Upper lobe of right lung (tissue), 1 donor: ENCODE measurements around the gene TAS1R1. TPM values are rescaled to one million over a fixed set of nuclear protein-coding genes. Genes with fewer than 3 reads are reported as not detected.

Experiments
- ATAC-seq: fragments of 200-7000 bp; cut with Tn5 transposase; one replicate; pipeline ENCODE4 v1.9.1; 2020; ENCODE audit warnings: mild to moderate bottlenecking, moderate library complexity
- DNase-seq: peaks from one replicate; pipeline ENCODE4 v3.0.0-alpha.2; 2020
- H3K27ac ChIP-seq: fragments of 200-600 bp; one replicate; pipeline ENCODE4 v1.8.0; 2022
- H3K27me3 ChIP-seq: fragments of 200-600 bp; one replicate; pipeline ENCODE4 v1.8.0; 2022; ENCODE audit warnings: mild to moderate bottlenecking
- H3K36me3 ChIP-seq: fragments of 200-600 bp; one replicate; pipeline ENCODE4 v1.8.0; 2022
- H3K4me1 ChIP-seq: fragments of 200-600 bp; one replicate; pipeline ENCODE4 v1.8.0; 2022
- H3K4me3 ChIP-seq: fragments of 200-600 bp; one replicate; pipeline ENCODE4 v1.8.0; 2022; ENCODE audit warnings: mild to moderate bottlenecking
- H3K9me3 ChIP-seq: fragments of 200-600 bp; one replicate; pipeline ENCODE4 v1.8.0; 2022
- intact Hi-C: fragments of 100-400 bp; cut with DNase I; formaldehyde crosslinking; loops from one replicate; pipeline ENCODE4 v1.11.0; 2022
- total RNA-seq: library from RNA; stranded (reverse); fragmentation: NEBNext Ultra II Directional; extraction: Animal tissue kit (Norgen Biotek cat#: 25700); gene quantifications from one replicate; pipeline ENCODE4 v1.2.1, GENCODE V29; 2021
- TF ChIP-seq, protein P1 (sequence below): fragments of 200-600 bp; IDR thresholded peaks from one replicate; pipeline ENCODE4 v1.8.0; 2022; ENCODE audit warnings: antibody characterized with exemption
- donor health status: DM: no; HTN: yes; CAD: no; lungs with severe emphysema.

The TAS1R1 gene
- total RNA-seq, 1 donor from 2014 or later = not detected

DNA sequence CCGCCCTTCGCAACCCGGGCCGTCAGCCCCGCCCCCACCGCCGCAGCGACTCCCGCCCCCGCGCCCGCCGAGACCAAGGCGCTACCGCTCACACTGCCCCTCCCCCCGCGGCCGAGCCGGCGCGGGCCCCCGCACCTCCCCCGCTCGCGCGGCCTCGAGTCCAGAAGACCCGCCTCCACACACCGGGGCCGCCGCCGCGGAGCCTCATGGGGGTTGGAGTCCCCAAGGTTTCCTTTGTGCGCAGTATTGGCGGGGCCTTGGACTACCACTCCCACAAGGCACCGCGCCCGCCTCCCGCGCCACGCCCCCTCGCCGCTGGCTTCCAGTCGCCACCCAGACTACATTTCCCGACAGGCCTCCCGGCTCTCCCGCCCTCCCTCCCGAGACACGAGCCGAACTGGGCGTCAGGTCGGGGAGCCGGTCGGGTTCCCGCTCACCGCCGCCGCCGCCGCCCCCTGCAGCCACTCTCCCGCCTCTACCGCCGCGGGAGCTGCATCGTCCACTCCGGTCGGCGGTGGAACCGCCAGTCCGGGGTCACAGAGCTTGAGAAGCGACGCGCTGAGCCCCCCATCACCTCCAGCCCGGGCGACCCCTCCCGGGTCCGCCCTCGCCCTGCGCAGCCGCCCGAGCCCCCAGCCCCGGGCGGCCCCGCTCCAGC is 58.4 kb downstream of the TAS1R1 start, which contains the start of gene PHF13:
Gene PHF13, plus strand, starts transcription at position 371 of the 658 bp plus-strand sequence. CDS start 336 bp downstream, outside the sequence.
- DNase-seq = peak; percentile 100
- Histone ChIP-seq H3K4me1 (peaks cover 9% of the 10 kb centered on the region), H3K9me3 (no peaks in the 10 kb centered on the region), H3K27me3 (no peaks in the 10 kb centered on the region), H3K27ac (peak within 1 kb of the TSS; percentile 91), H3K4me3 (peak within 1 kb of the TSS; percentile 85), H3K36me3 (no peaks in the 10 kb centered on the region)
- intact Hi-C loops = no loop called here
- TF ChIP-seq, protein P1, sequence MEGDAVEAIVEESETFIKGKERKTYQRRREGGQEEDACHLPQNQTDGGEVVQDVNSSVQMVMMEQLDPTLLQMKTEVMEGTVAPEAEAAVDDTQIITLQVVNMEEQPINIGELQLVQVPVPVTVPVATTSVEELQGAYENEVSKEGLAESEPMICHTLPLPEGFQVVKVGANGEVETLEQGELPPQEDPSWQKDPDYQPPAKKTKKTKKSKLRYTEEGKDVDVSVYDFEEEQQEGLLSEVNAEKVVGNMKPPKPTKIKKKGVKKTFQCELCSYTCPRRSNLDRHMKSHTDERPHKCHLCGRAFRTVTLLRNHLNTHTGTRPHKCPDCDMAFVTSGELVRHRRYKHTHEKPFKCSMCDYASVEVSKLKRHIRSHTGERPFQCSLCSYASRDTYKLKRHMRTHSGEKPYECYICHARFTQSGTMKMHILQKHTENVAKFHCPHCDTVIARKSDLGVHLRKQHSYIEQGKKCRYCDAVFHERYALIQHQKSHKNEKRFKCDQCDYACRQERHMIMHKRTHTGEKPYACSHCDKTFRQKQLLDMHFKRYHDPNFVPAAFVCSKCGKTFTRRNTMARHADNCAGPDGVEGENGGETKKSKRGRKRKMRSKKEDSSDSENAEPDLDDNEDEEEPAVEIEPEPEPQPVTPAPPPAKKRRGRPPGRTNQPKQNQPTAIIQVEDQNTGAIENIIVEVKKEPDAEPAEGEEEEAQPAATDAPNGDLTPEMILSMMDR = no peak
- peak; percentile 98 for ATAC-seq

DNA sequence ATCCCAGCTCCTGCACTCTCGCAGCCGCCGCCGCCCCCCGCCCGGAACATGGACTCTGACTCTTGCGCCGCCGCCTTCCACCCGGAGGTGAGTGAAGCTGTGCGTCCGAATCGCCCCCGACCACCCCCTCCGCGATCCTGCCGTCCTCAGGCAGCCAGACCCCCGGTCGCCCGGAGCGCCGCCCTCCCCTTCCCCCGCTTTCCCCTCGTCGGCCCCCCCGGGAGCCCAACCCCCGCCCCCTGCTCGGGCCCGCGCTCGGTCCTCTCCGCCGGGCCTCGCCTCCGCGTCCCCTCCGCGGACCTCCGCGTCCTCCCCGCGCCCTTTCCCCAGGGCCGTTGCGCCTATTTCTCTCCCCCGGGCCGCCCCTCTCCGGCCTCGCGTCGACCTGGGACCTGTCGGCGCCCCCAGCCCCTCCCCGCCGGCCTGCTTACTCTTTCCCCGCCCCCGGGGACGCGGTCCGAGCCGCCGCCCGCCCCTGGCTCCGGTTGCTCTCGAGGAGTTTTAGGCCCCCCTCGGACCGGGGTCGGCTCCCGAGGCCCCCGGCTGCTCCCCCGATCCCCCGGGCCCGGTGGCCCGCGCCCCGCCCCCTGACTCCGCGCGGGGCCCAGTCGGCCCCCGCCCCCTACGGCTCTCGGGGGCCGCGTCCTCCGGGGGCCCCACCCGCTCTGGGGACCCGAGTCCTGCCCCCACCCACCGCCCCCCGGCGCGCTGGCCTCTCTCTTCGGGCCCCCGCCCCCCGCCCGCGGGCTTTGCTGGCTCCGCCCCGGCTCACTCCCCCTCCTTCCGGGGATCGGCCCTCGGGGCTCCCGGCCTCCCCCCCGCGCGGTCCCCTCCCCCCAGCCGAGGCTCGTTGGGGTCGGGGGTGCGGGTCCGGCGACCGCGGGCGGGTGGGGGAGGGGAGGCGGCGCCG is 59.2 kb downstream of the TAS1R1 start:
- TF ChIP-seq, protein P1 = no peak
- intact Hi-C loops = no loop called here
- peak overlapping the region; percentile 85 for H3K4me3 ChIP-seq
- DNase-seq (peak; percentile 83), ATAC-seq (peak; percentile 2)
- no peaks in the 10 kb centered on the region for H3K9me3 ChIP-seq
- H3K27me3 ChIP-seq = no peaks in the 10 kb centered on the region
- peaks cover 9% of the 10 kb centered on the region for H3K4me1 ChIP-seq
- H3K27ac ChIP-seq = peak overlapping the region; percentile 91
- H3K36me3 ChIP-seq = no peaks in the 10 kb centered on the region

DNA sequence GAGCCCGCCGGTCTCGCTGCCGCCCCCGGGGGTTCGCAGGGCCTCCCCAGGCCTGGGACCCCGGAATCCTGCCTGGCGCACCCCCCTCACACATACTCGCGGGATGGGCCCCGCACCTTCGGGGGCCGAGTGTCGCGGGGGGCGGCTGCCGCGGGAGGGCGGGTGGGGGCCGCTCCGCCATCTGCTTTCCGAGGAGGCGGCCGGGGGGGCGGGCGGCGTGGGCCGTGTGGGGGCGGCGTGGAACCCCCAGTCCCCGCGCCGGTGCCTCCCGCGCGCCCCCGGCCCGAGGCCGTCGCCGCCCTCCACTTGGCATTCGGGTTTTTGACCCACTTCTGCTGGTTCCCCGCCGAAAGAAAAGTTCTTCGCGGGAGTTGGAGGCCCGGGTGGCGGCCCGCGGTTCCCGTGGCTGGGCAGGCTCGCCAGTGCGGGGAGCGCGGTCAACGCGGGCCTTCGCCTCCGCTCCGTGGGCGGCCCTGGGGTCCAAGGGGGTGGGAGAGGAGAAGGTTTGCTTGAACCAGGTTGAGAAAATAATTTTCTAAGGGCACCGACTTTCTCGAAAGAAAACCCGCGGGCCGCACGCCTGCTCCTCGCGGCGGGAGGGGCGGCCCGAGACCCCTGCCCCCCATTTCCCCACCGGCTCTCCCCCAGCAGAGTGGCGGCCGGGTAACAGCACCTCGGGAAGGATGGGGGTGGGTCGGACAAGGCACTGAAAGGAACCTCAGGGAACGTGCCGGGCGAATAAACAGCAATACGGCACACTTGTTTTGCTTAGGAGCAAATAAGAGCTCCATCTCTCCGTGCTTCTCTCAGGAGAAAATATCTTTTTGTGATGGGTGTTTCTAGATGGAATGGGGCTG is 60.0 kb downstream of the TAS1R1 start:
- intact Hi-C loops = no loop called here
- Histone ChIP-seq H3K36me3 (peaks cover 6% of the 10 kb centered on the region), H3K27ac (peak overlapping the region; percentile 91), H3K27me3 (no peaks in the 10 kb centered on the region), H3K9me3 (no peaks in the 10 kb centered on the region), H3K4me1 (peaks cover 9% of the 10 kb centered on the region), H3K4me3 (peak overlapping the region; percentile 85)
- TF ChIP-seq, protein P1 = no peak
- ATAC-seq = no peak
- no peak for DNase-seq

DNA sequence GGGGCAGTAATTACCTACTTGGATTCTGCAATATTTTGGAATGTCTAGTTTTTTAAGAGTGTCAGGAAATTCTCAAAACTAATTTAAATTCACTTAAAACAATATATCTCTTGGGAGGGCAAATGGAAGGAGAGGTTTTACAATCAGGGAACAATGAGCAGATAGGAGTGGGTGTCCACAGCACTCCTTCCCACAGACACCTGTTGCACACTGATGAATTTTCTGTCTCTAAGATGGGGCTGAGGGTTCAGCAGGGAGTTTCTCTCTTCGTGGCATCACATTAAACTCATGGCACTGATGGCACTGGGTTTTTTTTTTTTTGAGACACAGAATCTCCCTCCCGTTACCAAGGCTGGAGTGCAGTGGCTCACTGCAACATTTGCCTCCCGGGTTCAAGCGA is 63.9 kb downstream of the TAS1R1 start:
- DNase-seq (no peak), ATAC-seq (no peak)
- intact Hi-C loops = no loop called here
- no peaks in the 10 kb centered on the region for H3K9me3 ChIP-seq
- H3K36me3 ChIP-seq = peaks cover 42% of the 10 kb centered on the region
- no peak overlapping the region for H3K27ac ChIP-seq
- no peaks in the 10 kb centered on the region for H3K4me1 ChIP-seq
- H3K27me3 ChIP-seq = no peaks in the 10 kb centered on the region
- TF ChIP-seq, protein P1 = no peak
- H3K4me3 ChIP-seq = no peak overlapping the region
